Activated effector memory CD4-positive, alpha-beta T cell treated with Interleukin-2 at 50 U/mL for 16 hours (primary cell): ENCODE results near the gene ZNF263.

Source experiments
- DNase-seq: peaks from one replicate; pipeline ENCODE4 v3.0.0-alpha.2; 2020

ZNF263 gene

GRCh38 chr16:3328643-3329042 lies 45.4 kb downstream of the ZNF263 start:
- no peak for DNase-seq
